K562 treated with DMSO at 1 percent for 48 hours (cell line): ENCODE results near the gene WDR19. TPM values are rescaled to one million over a fixed set of nuclear protein-coding genes. Genes with fewer than 3 reads are reported as not detected.

Experiments used
- total RNA-seq: library from RNA; unstranded; fragments of 300-600 nt; gene quantifications from 2 replicates; pipeline ENCODE4 v1.2.3, GENCODE V29; 2022; ENCODE audit warnings: low replicate concordance; ENCODE audit errors: extremely low read depth

Gene WDR19
- not detected in 2 replicates for total RNA-seq

GRCh38 chr4:39181905-39182638 is at the start of gene WDR19:
WDR19 (plus strand) TSS chr4:39182529; CDS start chr4:39182558, 29 bp downstream.

Other genes starting within 250 kb of the WDR19 start
- gene TMEM156, start 150.1 kb upstream of the WDR19 start, total RNA-seq, result not detected in 2 replicates
- not detected in 2 replicates for gene KLHL5, start 120.3 kb upstream of the WDR19 start, total RNA-seq
- not detected in 2 replicates for gene RFC1, start 183.8 kb downstream of the WDR19 start, total RNA-seq
- gene KLB, start 224.4 kb downstream of the WDR19 start, total RNA-seq, result not detected in 2 replicates